HTERT RPE-1 (cell line): ENCODE data around the gene NEURL1.
"Not testable (repeated sequence)": the region's sequence is repeated elsewhere in the genome, so short reads cannot be mapped to it uniquely, and the experiment has no call there.

Source experiments
- in situ Hi-C: fragments of 300-500 bp; cut with MboI; formaldehyde crosslinking; loops from 4 replicates; pipeline ENCODE4 v1.14.3; 2020; ENCODE audit warnings: low sequenced_read_pairs

The NEURL1 gene

GRCh38 chr10:103512591-103513379 lies 19.3 kb downstream of the NEURL1 start:
- in situ Hi-C loops: no loop called here

DNA sequence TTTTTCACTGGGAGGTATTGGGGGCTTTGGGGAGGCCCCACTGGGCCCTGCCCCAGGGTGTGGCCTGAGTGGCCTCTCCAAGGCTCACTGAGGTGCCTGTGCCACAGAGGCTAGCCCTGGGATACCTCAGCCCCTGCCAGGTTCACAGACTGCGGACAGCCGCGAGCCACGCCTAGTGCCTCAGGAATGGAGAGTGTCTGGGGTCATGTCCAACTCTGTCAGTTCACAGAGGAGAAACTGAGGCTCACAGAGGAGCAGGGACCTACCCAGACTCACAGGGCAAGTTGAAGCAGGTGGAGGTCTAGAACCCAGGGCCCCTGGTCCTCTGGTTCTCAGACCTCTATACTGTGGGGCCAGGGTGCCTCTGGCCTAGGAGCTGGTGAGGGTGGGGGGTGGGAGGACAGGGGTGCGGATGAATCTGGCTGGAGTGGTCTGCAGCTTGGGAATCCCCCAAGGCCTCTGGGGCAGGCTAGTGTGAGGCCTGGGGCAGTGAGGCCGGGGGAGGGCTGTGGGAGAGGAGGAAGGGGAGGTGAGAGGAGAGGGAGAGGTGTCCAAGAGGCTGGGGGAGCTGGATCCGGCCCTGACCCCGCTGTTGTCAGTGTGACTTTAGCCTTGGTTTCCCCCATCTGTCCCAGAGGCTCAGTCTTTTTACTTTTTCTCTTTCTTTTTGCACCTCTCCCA lies 20.0 kb downstream of the NEURL1 start:
- in situ Hi-C loops: no loop called here

DNA sequence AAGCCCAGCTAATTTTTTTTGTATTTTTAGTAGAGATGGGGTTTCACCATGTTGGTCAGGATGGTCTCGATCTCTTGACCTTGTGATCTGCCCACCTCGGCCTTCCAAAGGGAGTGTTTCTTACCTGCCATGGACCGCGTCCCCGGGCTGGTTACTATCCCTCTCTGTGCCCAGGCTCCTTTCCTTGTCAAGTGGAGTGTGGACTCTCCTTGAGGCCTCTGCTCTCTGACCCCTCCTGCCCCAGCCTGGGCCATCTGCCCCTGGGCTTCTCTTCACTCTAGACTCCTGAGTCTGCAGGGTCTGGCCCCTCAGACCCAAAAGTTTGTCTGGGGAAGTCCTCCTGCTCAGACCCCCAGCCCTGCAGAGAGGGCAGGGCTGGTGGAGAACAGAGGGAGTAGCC lies 20.7 kb downstream of the NEURL1 start:
- in situ Hi-C loops: no loop called here

- in situ Hi-C loops: no loop called here
Measured at GRCh38 chr10:103517234-103518085, 24.0 kb downstream of the NEURL1 start.

- in situ Hi-C loops: no loop called here
Measured at GRCh38 chr10:103519798-103520197, 26.3 kb downstream of the NEURL1 start.

DNA sequence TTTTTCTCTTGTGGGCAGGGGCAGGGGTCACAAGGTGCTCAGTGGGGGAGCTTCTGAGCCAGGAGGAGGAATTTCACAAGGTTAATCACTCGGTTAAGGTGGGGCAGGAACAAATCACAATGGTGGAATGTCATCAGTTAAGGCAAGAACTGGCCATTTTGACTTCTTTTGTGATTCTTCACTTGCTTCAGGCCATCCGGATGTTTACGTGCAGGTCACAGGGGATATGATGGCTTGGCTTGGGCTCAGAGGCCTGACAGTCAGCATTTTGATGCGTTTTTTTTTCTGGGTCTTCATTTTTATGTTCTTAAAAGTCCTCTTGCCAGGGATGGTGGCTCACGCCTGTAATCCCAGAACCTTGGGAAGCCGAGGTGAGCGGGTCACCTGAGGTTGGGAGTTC lies 28.5 kb downstream of the NEURL1 start:
- in situ Hi-C loops: not testable (repeated sequence)

DNA sequence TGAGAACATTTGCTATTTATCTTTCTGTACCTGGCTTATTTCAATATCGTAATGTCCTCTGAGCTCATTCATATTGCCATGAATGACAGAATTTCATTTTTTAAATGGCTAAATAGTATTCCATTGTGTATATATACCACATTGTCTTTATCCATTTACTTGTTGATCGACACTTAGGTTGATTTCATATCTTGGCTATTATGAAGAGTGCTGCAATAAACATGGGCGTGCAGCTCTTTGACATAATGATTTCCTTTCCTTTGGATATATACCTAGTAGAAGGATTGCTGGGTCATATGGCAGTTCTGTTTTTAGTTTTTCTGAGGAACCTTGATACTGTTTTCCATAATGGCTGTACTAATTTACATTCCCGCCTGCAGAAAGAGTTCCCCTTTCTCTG lies 30.2 kb downstream of the NEURL1 start:
- in situ Hi-C loops: no loop called here

GRCh38 chr10:103525901-103526300 lies 32.4 kb downstream of the NEURL1 start:
- in situ Hi-C loops: no loop called here

GRCh38 chr10:103527476-103527875 lies 34.0 kb downstream of the NEURL1 start:
- in situ Hi-C loops: not testable (repeated sequence)

- in situ Hi-C loops: no loop called here
Measured at GRCh38 chr10:103528549-103528948, 35.0 kb downstream of the NEURL1 start.

DNA sequence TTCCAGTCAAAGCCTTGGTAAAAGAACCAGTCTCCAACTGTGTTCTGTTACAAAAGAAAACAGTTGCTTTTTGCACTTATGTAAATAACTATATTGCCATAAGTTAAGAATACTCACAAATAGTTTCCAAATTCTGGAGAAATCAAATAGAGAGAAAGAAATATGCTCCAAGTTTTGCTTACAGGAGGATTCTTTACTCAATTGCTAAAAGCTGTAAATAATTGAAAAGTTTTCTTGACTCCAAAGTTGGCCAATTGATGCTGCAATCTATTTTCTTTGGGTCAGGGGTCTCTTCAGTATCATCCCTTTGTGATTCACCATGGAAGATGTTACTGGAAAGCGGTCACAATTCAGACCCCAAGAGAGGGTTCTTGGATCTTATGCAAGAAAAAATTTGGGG lies 36.0 kb downstream of the NEURL1 start:
- in situ Hi-C loops: no loop called here

GRCh38 chr10:103533827-103534226 lies 40.3 kb downstream of the NEURL1 start:
- in situ Hi-C loops: no loop called here

DNA sequence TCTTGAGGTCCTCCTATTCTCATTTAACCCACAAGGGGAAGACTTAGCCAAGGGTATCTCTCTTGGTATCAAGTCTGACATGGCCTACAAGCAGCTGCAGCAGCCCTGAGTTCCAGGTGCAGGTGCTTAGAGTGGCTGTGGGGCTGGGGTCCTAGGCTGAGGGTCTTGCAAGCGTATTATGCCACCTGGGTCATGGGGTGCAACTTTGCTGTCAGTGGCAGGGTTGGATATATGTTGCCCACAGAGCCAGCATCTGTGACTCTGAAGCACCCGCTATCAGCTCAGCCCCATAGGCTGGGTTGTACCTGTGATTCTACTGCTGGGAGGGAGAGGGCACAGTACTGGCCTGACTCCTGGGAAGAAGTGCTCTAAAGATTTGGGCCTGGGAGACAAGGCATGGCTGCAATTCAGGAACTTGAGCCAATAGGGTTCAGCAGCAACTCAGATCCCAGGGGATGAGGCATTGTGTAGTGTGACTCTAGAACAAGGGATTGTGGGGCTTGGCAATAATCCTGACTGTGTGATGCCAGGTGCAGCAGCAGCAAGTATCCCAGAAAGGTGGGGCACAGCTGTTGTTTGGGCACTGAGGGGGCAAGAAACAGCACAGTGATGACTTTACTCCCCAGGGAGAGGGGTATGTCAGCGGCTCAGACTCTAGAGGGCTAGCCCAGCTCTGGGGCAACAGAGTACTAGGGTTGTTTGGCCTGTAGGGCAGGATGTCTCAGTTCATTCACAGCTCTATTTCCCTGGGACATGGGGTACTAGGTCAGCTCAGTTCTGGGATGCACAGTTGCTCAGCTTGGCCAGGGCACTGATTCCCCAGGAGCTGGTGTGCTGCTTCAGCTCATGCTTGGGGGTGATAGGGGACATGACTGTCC lies 41.4 kb downstream of the NEURL1 start:
- in situ Hi-C loops: no loop called here

DNA sequence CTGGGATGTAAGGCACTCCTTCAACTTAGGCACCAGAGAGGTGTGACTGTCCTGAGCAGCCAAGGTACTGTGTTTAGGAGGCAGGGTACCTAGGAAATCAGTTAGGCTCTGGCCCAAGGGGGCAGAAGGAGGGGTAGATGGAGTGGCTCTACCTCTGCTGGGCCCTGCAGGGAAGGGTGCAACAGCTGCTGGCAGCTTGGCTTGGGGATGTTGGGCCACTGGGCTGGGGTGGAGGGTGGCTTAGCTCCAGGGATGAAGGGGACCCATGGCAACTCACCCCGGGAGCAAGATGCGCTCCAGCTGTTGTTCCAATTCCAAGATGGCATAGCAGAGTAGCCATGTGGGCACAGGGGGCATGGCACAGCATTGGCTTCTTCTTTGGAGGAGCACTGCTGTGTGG lies 42.1 kb downstream of the NEURL1 start:
- in situ Hi-C loops: no loop called here

DNA sequence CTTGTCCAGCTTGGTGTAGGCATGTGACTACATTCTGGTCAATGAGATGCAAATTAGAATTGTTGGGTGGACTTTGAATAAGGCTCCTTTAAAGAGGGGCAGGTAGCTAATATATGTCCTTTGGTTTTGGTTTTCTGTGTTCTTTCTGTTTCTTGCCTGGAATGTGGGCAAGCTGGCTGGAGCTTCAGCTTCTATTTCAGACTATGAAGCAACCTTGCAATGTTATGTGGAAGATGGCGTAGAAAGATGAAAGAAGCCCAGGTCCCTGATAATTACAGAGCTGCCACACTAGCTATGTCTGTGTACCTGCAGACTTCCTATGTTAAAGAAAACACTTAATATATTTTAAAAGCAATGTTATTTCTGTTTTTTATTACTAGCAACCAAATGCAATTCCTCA lies 46.2 kb downstream of the NEURL1 start:
- in situ Hi-C loops: no loop called here

DNA sequence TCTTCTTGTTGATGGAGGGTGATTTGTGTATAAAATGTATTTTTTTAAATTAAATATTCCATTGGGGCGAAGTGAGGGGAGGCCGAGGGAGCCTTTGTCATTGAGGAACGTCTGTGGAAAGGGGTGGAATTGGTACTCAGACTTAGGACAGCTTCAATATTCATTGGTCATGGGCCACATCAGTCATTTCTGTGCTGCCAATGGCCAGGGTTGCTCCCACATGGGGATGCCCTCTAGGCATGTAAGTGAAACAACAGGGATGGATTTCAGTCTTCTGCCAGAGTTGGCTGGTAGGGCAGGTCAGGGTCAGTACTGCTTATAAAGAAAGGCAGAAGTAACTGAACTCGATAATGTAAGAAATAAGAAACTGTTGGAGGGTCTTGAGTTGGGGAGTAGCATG lies 47.2 kb downstream of the NEURL1 start:
- in situ Hi-C loops: no loop called here

- in situ Hi-C loops: no loop called here
Measured at GRCh38 chr10:103541616-103542015, 48.1 kb downstream of the NEURL1 start.

- in situ Hi-C loops: no loop called here
Measured at GRCh38 chr10:103542764-103543616, 49.5 kb downstream of the NEURL1 start.

DNA sequence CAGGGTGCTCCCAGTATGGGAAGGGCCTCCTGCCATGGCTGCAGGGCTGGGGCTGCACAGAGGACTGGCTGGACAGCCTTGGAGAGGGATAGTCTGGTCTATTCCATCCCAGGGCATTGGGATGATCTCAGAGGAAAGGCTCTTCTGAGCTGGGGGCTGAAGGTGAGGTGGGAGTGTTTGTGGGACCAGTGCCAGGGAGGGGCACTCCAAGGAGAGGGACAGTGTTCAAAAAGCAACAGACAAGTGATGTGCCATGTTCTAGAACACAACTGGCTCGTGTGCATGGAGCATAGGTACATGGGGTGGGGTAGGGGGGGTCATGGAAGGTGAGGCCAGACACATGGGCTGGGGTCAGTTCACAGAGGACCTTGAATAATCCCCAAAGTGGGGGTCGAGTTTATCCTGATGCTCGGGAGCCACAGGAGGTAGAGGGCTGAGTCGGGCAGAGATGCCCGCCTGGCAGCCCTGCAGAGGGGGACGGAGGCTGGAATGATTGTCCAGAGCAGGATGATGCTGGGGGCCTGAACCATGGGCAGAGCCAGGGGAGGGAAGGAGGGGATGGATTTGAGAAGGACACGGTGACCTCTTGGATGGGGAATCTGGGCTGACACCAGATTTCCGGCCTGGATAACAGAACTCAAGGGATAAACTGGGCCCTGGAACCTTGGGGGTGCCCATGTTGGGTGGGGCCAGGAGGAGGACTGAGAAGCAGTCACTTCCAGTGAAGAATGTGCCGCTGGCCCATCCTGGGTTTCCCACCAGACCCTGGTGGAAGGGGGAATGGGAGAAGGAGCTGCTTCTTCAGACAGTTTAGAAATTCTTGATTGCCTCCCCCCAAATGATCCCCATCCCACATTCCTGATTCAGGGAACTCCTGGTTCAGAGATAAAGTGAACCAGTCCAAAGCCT lies 50.4 kb downstream of the NEURL1 start:
- in situ Hi-C loops: no loop called here
